ENCODE data around the gene CDH13.

DNA sequence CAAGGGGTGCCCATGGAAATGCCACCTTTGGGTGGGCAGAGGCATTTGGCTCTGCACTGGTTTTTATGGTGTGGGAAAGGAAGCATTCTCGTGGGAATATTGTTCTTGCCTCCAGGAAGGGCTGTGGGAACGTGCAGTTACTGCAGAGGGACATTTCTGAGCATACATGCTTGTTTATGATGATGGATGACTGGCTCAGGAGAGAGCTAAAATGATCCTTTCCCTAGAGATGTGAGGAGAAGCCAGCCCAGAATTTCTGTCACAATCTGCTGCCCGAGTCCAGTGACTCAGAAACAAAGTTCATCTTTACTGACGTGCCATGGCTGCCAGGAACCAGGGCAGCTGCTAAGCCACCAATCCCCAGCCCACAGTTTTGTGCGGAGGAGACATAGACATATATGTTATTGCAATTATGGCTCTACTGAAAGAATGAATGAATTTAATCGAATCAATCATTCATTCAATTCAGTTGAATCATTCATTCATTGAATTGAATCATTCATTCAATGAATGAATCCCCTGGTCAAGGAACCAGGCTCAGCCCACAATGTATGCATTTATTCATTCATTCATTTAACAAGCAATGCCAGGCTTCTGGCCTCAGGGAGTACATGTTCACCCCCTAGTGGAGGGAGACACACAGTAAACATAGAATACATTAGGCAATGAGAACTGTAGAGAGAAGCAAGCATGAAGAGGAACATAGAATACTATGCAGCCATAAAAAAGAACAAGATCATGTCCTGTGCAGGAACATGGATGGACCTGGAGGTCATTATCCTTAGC, 766.6 kb downstream of the CDH13 start:
- no peak for TF ChIP-seq SNAI2 (CRISPR knock-in tag; IDR thresholded peaks at IDR 0.05)
- TF ChIP-seq, protein P1, sequence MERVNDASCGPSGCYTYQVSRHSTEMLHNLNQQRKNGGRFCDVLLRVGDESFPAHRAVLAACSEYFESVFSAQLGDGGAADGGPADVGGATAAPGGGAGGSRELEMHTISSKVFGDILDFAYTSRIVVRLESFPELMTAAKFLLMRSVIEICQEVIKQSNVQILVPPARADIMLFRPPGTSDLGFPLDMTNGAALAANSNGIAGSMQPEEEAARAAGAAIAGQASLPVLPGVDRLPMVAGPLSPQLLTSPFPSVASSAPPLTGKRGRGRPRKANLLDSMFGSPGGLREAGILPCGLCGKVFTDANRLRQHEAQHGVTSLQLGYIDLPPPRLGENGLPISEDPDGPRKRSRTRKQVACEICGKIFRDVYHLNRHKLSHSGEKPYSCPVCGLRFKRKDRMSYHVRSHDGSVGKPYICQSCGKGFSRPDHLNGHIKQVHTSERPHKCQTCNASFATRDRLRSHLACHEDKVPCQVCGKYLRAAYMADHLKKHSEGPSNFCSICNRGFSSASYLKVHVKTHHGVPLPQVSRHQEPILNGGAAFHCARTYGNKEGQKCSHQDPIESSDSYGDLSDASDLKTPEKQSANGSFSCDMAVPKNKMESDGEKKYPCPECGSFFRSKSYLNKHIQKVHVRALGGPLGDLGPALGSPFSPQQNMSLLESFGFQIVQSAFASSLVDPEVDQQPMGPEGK (CRISPR knock-in tag; IDR thresholded peaks at IDR 0.05; ENCODE audit: borderline replicate concordance): no peak
- TF ChIP-seq, protein P2, sequence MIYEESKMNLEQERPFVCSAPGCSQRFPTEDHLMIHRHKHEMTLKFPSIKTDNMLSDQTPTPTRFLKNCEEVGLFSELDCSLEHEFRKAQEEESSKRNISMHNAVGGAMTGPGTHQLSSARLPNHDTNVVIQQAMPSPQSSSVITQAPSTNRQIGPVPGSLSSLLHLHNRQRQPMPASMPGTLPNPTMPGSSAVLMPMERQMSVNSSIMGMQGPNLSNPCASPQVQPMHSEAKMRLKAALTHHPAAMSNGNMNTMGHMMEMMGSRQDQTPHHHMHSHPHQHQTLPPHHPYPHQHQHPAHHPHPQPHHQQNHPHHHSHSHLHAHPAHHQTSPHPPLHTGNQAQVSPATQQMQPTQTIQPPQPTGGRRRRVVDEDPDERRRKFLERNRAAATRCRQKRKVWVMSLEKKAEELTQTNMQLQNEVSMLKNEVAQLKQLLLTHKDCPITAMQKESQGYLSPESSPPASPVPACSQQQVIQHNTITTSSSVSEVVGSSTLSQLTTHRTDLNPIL (CRISPR knock-in tag; IDR thresholded peaks at IDR 0.05; ENCODE audit: low read depth): no peak
- TF ChIP-seq, protein P3, sequence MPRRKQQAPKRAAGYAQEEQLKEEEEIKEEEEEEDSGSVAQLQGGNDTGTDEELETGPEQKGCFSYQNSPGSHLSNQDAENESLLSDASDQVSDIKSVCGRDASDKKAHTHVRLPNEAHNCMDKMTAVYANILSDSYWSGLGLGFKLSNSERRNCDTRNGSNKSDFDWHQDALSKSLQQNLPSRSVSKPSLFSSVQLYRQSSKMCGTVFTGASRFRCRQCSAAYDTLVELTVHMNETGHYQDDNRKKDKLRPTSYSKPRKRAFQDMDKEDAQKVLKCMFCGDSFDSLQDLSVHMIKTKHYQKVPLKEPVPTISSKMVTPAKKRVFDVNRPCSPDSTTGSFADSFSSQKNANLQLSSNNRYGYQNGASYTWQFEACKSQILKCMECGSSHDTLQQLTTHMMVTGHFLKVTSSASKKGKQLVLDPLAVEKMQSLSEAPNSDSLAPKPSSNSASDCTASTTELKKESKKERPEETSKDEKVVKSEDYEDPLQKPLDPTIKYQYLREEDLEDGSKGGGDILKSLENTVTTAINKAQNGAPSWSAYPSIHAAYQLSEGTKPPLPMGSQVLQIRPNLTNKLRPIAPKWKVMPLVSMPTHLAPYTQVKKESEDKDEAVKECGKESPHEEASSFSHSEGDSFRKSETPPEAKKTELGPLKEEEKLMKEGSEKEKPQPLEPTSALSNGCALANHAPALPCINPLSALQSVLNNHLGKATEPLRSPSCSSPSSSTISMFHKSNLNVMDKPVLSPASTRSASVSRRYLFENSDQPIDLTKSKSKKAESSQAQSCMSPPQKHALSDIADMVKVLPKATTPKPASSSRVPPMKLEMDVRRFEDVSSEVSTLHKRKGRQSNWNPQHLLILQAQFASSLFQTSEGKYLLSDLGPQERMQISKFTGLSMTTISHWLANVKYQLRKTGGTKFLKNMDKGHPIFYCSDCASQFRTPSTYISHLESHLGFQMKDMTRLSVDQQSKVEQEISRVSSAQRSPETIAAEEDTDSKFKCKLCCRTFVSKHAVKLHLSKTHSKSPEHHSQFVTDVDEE (CRISPR knock-in tag; IDR thresholded peaks at IDR 0.05): no peak

Measured in SK-N-SH treated with all-trans-retinoic acid at 6 μM for 48 hours (cell line).